GM12878 (cell line): ENCODE measurements around the gene RCL1. TPM values are rescaled to one million over a fixed set of nuclear protein-coding genes. Genes with fewer than 3 reads are reported as not detected.

Source experiments
- ATAC-seq: fragments of 200-7000 bp; cut with Tn5 transposase; 3 replicates; pipeline ENCODE4 v1.9.1; 2020; ENCODE audit warnings: mild to moderate bottlenecking, moderate library complexity
- BruUV-seq: library from RNA; stranded (reverse); fragments of 400-500 nt; replicated peaks from 2 replicates; lab custom pipeline; 2021; lab: Mats Ljungman, UMichigan
- CTCF ChIA-PET: fragments of 300-600 bp; sonication (Branson Sonifier 250); formaldehyde crosslinking; extraction: SDS; loops from one replicate; lab custom pipeline; 2021; ENCODE audit warnings: inconsistent platforms; lab: Yijun Ruan, JAX
- POLR2A ChIA-PET: fragments of 350-600 bp; formaldehyde crosslinking; extraction: SDS; loops from one replicate; lab custom pipeline; 2021; ENCODE audit warnings: inconsistent platforms; lab: Charles Lee
- RAD21 ChIA-PET: fragments of 300-600 bp; sonication (Branson Sonifier 250); formaldehyde crosslinking; loops from one replicate; lab custom pipeline; 2023; ENCODE audit warnings: antibody characterized with exemption; ENCODE audit not compliant: unreplicated experiment; lab: Charles Lee
- SMC1A ChIA-PET: fragments of 300-600 bp; sonication (Branson Sonifier 250); formaldehyde crosslinking; loops from one replicate; lab custom pipeline; 2023; ENCODE audit not compliant: unreplicated experiment, uncharacterized antibody; lab: Charles Lee
- DNase-seq: peaks from one replicate; pipeline ENCODE4 v3.0.0-alpha.2; 2011; ENCODE audit warnings: low read depth, low spot score
- FAIRE-seq: peaks from 3 replicates; lab custom pipeline; 2011; peaks lifted over from hg19 to GRCh38; lab: Jason Lieb, UNC
- H2AFZ ChIP-seq: 2 replicates; pipeline ENCODE4 v1.6.0; 2011; ENCODE audit warnings: low read depth, low read length, control low read depth; ENCODE audit not compliant: control insufficient read depth
- H3K27ac ChIP-seq: 2 replicates; pipeline ENCODE4 v1.5.1; 2011; ENCODE audit warnings: control low read depth; ENCODE audit not compliant: control insufficient read depth, insufficient read depth
- H3K27me3 ChIP-seq, 2 experiments: replicated peaks in 1 of 2; 2 replicates each; pipeline versions ENCODE4 v1.6.0 to v1.6.1; 2011; ENCODE audit warnings: low read length in 1 of 2; ENCODE audit not compliant: control insufficient read depth in 2 of 2, insufficient read depth in 2 of 2
- H3K36me3 ChIP-seq, 2 experiments: 2 replicates each; pipeline ENCODE4 v1.5.1; 2011; ENCODE audit warnings: low read length in 1 of 2; ENCODE audit not compliant: control insufficient read depth in 2 of 2, insufficient read depth in 2 of 2
- H3K4me1 ChIP-seq: 2 replicates; pipeline ENCODE4 v1.6.1; 2011; ENCODE audit warnings: mild to moderate bottlenecking, low read length, moderate library complexity, mixed read lengths; ENCODE audit not compliant: control insufficient read depth, insufficient read depth
- H3K4me2 ChIP-seq: 2 replicates; pipeline ENCODE4 v1.6.0; 2011; ENCODE audit warnings: control low read depth; ENCODE audit not compliant: control insufficient read depth, insufficient read depth
- H3K4me3 ChIP-seq: fragments of 200-600 bp; sonication (generic); 2 replicates; pipeline ENCODE4 v1.5.1; 2016
- H3K79me2 ChIP-seq: 2 replicates; pipeline ENCODE4 v1.6.0; 2011; ENCODE audit warnings: low read length; ENCODE audit not compliant: control insufficient read depth, insufficient read depth
- H3K9ac ChIP-seq: 2 replicates; pipeline ENCODE4 v1.8.0; 2011; ENCODE audit warnings: low read length, control low read depth, mixed read lengths; ENCODE audit not compliant: control insufficient read depth, insufficient read depth
- H3K9me3 ChIP-seq: replicated peaks from 3 replicates; pipeline ENCODE4 v1.5.1; 2011; ENCODE audit warnings: mild to moderate bottlenecking, low read length; ENCODE audit not compliant: control insufficient read depth, insufficient read depth
- H4K20me1 ChIP-seq: 2 replicates; pipeline ENCODE4 v1.6.0; 2011; ENCODE audit not compliant: control insufficient read depth, insufficient read depth
- EED ChIP-seq: sonication (generic); IDR thresholded peaks from 2 replicates; pipeline ENCODE4 v1.6.1; 2016; ENCODE audit warnings: antibody characterized with exemption, low read depth
- KLF5 ChIP-seq: fragments of 450-650 bp; IDR thresholded peaks from 2 replicates; pipeline ENCODE4 v1.6.1; 2014; ENCODE audit warnings: mild to moderate bottlenecking; ENCODE audit not compliant: partially characterized antibody
- POLR2AphosphoS2 ChIP-seq: IDR thresholded peaks from 2 replicates; pipeline ENCODE4 v1.6.1; 2011; ENCODE audit warnings: low read depth, mild to moderate bottlenecking, low read length, improper control_type of control experiment, moderate library complexity
- POU2F2 ChIP-seq: IDR thresholded peaks from 3 replicates; pipeline ENCODE4 v1.6.1; 2011; ENCODE audit warnings: low read depth, mild to moderate bottlenecking, low read length, borderline replicate concordance
- TBL1XR1 ChIP-seq: IDR thresholded peaks from 2 replicates; pipeline ENCODE4 v1.6.1; 2012; ENCODE audit warnings: low read depth, low read length, improper control_type of control experiment
- TCF3 ChIP-seq: IDR thresholded peaks from 2 replicates; pipeline ENCODE4 v1.6.1; 2012; ENCODE audit warnings: low read depth, mild to moderate bottlenecking, low read length, borderline replicate concordance; ENCODE audit not compliant: insufficient read depth
- TCF7 ChIP-seq: IDR thresholded peaks from 2 replicates; pipeline ENCODE4 v1.6.1; 2014; ENCODE audit warnings: antibody characterized with exemption, borderline replicate concordance
- ZNF217 ChIP-seq: fragments of 450-650 bp; IDR thresholded peaks from 2 replicates; pipeline ENCODE4 v1.6.1; 2017; ENCODE audit warnings: antibody characterized with exemption, mild to moderate bottlenecking
- WGBS: methylation state at CpG from one replicate; pipeline ENCODE4 v1.1.6; 2016; ENCODE audit warnings: low lambda C conversion rate; ENCODE audit not compliant: insufficient replicate concordance, insufficient coverage; ENCODE audit errors: missing lambda C conversion rate; 5-methylcytosine and 5-hydroxymethylcytosine counted together
- in situ Hi-C: fragments of 300-500 bp; cut with MboI; formaldehyde crosslinking; loops from 9 replicates; pipeline ENCODE4 v1.14.3; 2018; ENCODE audit warnings: mixed read lengths
- intact Hi-C: fragments of 100-400 bp; cut with micrococcal nuclease; formaldehyde crosslinking; loops from one replicate; pipeline ENCODE4 v1.14.2; 2022; ENCODE audit not compliant: unreplicated experiment
- polyA plus RNA-seq, 11 experiments: library from polyadenylated mRNA; depleted of rRNA in 4 of 11; unstranded in 6 of 11; stranded (reverse) in 5 of 11; fragments of >200 nt; fragmentation: Nextera tagmentation in 4 of 11; fragmentation: Illumina TruSeq in 1 of 11; extraction: Ambion mirVana in 4 of 11; extraction: Trizol in 1 of 11; gene quantifications; 1 replicate in 1 of 11; 2 replicates in 10 of 11; pipeline versions ENCODE4 v1.2.1 to v1.2.3, GENCODE V29; 2011 to 2016; ENCODE audit warnings: inconsistent platforms in 2 of 11, missing spikeins in 2 of 11, low read depth in 1 of 11
- total RNA-seq, 4 experiments: library from RNA; depleted of rRNA in 3 of 4; stranded (reverse); fragments of >200 nt in 3 of 4; fragmentation: Illumina TruSeq in 1 of 4; extraction: Trizol in 1 of 4; gene quantifications; 2 replicates each; pipeline versions ENCODE4 v1.2.1 to v1.2.3, GENCODE V29; 2013 to 2021

The RCL1 gene
- total and polyA plus RNA-seq, 10 of the 15 experiments (the other 5 are each of a cell fraction or from before 2014, with no cell fraction given) = 21.1 to 46.8 (median 30.5) TPM

GRCh38 chr9:4801156-4801555, 8.4 kb downstream of the RCL1 start (continued):
- no peak for TF ChIP-seq POLR2AphosphoS2
- no peak for TF ChIP-seq TBL1XR1

DNA sequence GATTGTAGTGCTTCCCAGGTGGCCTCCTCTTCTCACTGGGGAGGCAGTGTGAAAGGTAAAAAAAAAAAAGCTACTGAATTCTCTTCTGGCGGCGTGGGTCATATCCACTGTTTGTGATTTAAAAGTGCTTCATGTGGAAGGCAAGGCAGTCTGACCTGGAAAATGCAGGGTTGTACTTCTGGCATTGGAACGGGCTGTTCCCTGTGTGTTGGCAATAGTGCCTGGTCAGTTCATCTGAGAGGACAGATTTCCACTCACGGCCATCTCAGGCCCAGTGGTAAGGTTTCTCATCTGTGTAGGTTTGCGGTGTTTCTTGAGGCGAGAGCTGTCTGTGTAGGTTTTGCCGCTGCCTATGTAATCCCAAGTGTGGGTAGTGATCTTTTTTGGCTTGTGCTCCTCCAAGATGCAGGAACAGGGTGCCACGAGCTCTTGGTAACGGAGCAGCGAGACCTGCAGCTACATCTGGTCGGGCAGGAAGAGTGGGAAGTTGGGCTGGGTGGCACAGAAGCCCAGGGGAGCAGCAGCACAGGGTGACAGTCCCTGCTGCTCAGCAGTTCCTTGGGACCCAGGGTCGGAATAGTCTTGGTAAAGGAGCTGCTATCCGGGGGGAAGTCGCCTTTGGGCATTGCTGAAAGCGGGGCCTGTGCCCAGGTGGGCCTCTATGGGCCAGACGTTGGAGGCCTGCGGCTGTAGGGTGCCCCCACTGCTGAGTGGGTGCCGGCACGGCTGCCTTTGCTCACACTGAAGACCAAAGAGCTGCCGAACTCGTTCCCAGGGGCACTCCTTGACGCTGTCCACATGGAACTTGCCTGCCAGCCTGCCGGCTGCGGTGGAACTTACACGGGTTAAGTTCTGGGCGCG, 11.2 kb downstream of the RCL1 start:
- WGBS = 97% methylated on average over 27 of the region's 27 CpGs
- H3K9ac ChIP-seq = no peak overlapping the region
- no peaks in the 10 kb centered on the region for H4K20me1 ChIP-seq
- peaks cover 19% of the 10 kb centered on the region for H3K9me3 ChIP-seq
- peaks cover 0 to 6% of the 10 kb centered on the region in 2 experiments; a peak in 2 of 4 replicates for H3K36me3 ChIP-seq
- no peak for TF ChIP-seq TCF3
- no peak for TF ChIP-seq POU2F2
- TF ChIP-seq TCF7 = no peak
- no peak for TF ChIP-seq ZNF217
- no peak for TF ChIP-seq KLF5
- no peak for TF ChIP-seq EED
- TF ChIP-seq, all 136 proteins: peak for 0
- Histone ChIP-seq H3K27me3 (no peaks in the 10 kb centered on the region), H3K4me1 (no peaks in the 10 kb centered on the region), H3K79me2 (peaks cover 85% of the 10 kb centered on the region), H3K27ac (no peak overlapping the region), H3K4me2 (no peak overlapping the region), H3K4me3 (no peak overlapping the region), H2AFZ (no peak overlapping the region)
- DNase-seq = no peak
- RAD21 ChIA-PET = no interaction called here
- no TSS peak for BruUV-seq
- SMC1A ChIA-PET = no interaction called here
- POLR2A ChIA-PET = no interaction called here
- CTCF ChIA-PET = no interaction called here
- in situ Hi-C loops = no loop called here
- ATAC-seq = no peak
- intact Hi-C loops = no loop called here
- FAIRE-seq = no peak
